HepG2 (cell line): ENCODE measurements around the gene SRRT. TPM values are rescaled to one million over a fixed set of nuclear protein-coding genes. Genes with fewer than 3 reads are reported as not detected.

ENCODE experiments used
- EEA1 ChIP-seq: sonication (generic); formaldehyde crosslinking; IDR thresholded peaks from 2 replicates; pipeline ENCODE4 v1.5.1; 2020; ENCODE audit warnings: mild to moderate bottlenecking, missing genetic modification reagents, borderline replicate concordance
- ETV6 ChIP-seq: sonication (generic); formaldehyde crosslinking; conservative IDR thresholded peaks from 2 replicates; pipeline ENCODE4 v1.4.0; 2020; ENCODE audit warnings: missing genetic modification reagents
- FOXA3 ChIP-seq: IDR thresholded peaks from 2 replicates; pipeline ENCODE4 v1.6.1; 2016; ENCODE audit warnings: missing genetic modification reagents, missing compliant biosample characterization
- FOXP4 ChIP-seq: sonication (generic); formaldehyde crosslinking; IDR thresholded peaks from 2 replicates; pipeline ENCODE4 v1.4.0; 2020; ENCODE audit warnings: missing genetic modification reagents
- MYC ChIP-seq: sonication (generic); formaldehyde crosslinking; IDR thresholded peaks from 2 replicates; pipeline ENCODE4 v1.9.0; 2021; ENCODE audit warnings: missing genetic modification reagents, borderline replicate concordance
- NR2F6 ChIP-seq, 2 experiments: IDR thresholded peaks; 2 replicates each; pipeline ENCODE4 v1.6.1; 2016; ENCODE audit warnings: antibody characterized with exemption in 1 of 2, mild to moderate bottlenecking in 1 of 2
- PHF5A ChIP-seq: IDR thresholded peaks from one replicate; pipeline ENCODE4 v1.6.1; 2018; ENCODE audit warnings: low read depth, missing genetic modification reagents; ENCODE audit not compliant: unreplicated experiment
- PPARG ChIP-seq: conservative IDR thresholded peaks from 2 replicates; pipeline ENCODE4 v1.6.1; 2016; ENCODE audit warnings: missing biosample characterization, missing genetic modification reagents
- PRMT3 ChIP-seq: sonication (generic); formaldehyde crosslinking; IDR thresholded peaks from 2 replicates; pipeline ENCODE4 v1.8.1; 2022; ENCODE audit warnings: low read depth, mild to moderate bottlenecking, moderate library complexity, missing genetic modification reagents, borderline replicate concordance
- RARA ChIP-seq: IDR thresholded peaks from 2 replicates; pipeline ENCODE4 v1.6.1; 2016; ENCODE audit warnings: missing genetic modification reagents, missing compliant biosample characterization
- RFX5 ChIP-seq: IDR thresholded peaks from 2 replicates; pipeline ENCODE4 v1.6.1; 2011; ENCODE audit warnings: low read depth, low read length, improper control_type of control experiment
- RXRB ChIP-seq: IDR thresholded peaks from 2 replicates; pipeline ENCODE4 v1.6.1; 2016; ENCODE audit warnings: borderline replicate concordance, missing genetic modification reagents, missing compliant biosample characterization
- U2AF1 ChIP-seq: fragments of 200-400 bp; formaldehyde crosslinking; optimal IDR thresholded peaks from 2 replicates; pipeline ENCODE3; 2017; ENCODE audit warnings: mild to moderate bottlenecking, low read depth, low read length
- ZBTB3 ChIP-seq: sonication (generic); formaldehyde crosslinking; IDR thresholded peaks from 2 replicates; pipeline ENCODE4 v1.4.0; 2020; ENCODE audit warnings: low read depth, mild to moderate bottlenecking, moderate library complexity, missing genetic modification reagents, borderline replicate concordance
- ZFP82 ChIP-seq: sonication (generic); formaldehyde crosslinking; IDR thresholded peaks from 2 replicates; pipeline ENCODE4 v1.5.1; 2020; ENCODE audit warnings: mild to moderate bottlenecking, missing genetic modification reagents, borderline replicate concordance
- ZNF331 ChIP-seq: sonication (generic); formaldehyde crosslinking; IDR thresholded peaks from 2 replicates; pipeline ENCODE4 v1.4.0; 2020; ENCODE audit warnings: missing genetic modification reagents
- ZNF572 ChIP-seq: sonication (generic); formaldehyde crosslinking; IDR thresholded peaks from 2 replicates; pipeline ENCODE4 v1.5.1; 2020; ENCODE audit warnings: mild to moderate bottlenecking, missing genetic modification reagents
- polyA plus RNA-seq, 8 experiments: library from polyadenylated mRNA; depleted of rRNA in 3 of 8; stranded (reverse) in 7 of 8; unstranded in 1 of 8; fragments of >200 nt; fragmentation: Illumina TruSeq in 4 of 8; extraction: Trizol in 4 of 8; gene quantifications; 2 replicates each; pipeline versions ENCODE4 v1.2.1 to v1.2.3, GENCODE V29; 2011 to 2016; ENCODE audit warnings: low read depth in 4 of 8, missing spikeins in 1 of 8, mixed read lengths in 1 of 8; ENCODE audit not compliant: insufficient read depth in 1 of 8
- total RNA-seq, 5 experiments: library from RNA; depleted of rRNA; stranded (reverse); fragments of >200 nt; fragmentation: Illumina TruSeq; extraction: Trizol; gene quantifications; 2 replicates each; pipeline ENCODE4 v1.2.3, GENCODE V29; 2016; ENCODE audit warnings: low read depth in 1 of 5
- TF ChIP-seq, protein P1 (sequence below): sonication (generic); formaldehyde crosslinking; IDR thresholded peaks from 2 replicates; pipeline ENCODE4 v1.5.0; 2020; ENCODE audit warnings: mild to moderate bottlenecking, missing genetic modification reagents
- TF ChIP-seq, protein P2 (sequence below): sonication (generic); formaldehyde crosslinking; IDR thresholded peaks from 2 replicates; pipeline ENCODE4 v1.4.0; 2020; ENCODE audit warnings: missing genetic modification reagents, borderline replicate concordance

SRRT gene
- total and polyA plus RNA-seq, 2 of the 13 experiments (the other 11 are each of a cell fraction or from before 2014, with no cell fraction given) = 26.2 to 106 TPM

GRCh38 chr7:100840470-100841100 is 34.3 kb upstream of the SRRT start (continued):
- TF ChIP-seq, protein P1, sequence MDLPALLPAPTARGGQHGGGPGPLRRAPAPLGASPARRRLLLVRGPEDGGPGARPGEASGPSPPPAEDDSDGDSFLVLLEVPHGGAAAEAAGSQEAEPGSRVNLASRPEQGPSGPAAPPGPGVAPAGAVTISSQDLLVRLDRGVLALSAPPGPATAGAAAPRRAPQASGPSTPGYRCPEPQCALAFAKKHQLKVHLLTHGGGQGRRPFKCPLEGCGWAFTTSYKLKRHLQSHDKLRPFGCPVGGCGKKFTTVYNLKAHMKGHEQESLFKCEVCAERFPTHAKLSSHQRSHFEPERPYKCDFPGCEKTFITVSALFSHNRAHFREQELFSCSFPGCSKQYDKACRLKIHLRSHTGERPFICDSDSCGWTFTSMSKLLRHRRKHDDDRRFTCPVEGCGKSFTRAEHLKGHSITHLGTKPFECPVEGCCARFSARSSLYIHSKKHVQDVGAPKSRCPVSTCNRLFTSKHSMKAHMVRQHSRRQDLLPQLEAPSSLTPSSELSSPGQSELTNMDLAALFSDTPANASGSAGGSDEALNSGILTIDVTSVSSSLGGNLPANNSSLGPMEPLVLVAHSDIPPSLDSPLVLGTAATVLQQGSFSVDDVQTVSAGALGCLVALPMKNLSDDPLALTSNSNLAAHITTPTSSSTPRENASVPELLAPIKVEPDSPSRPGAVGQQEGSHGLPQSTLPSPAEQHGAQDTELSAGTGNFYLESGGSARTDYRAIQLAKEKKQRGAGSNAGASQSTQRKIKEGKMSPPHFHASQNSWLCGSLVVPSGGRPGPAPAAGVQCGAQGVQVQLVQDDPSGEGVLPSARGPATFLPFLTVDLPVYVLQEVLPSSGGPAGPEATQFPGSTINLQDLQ = no peak
- TF ChIP-seq FOXA3 (peak; percentile 73), MYC (CRISPR knock-in tag) (no peak), FOXP4 (0 out of 2 replicates have a peak, but pooled peaks have one; percentile 32), ZNF331 (CRISPR knock-in tag) (no peak), RXRB (CRISPR knock-in tag) (peak; percentile 39; the same call in 1 of the 2 replicates), PPARG (0 out of 2 replicates have a peak, but pooled peaks have one; percentile 19), RFX5 (no peak), EEA1 (CRISPR knock-in tag) (no peak), NR2F6 (IDR thresholded peaks at IDR 0.05) (no peak), NR2F6 (CRISPR knock-in tag; IDR thresholded peaks at IDR 0.05) (peak; percentile 50), ZFP82 (CRISPR knock-in tag) (no peak), RARA (CRISPR knock-in tag) (peak; percentile 76), ZBTB3 (no peak), ETV6 (no peak), PHF5A (CRISPR knock-in tag) (no peak), U2AF1 (no peak), PRMT3 (CRISPR knock-in tag) (no peak), ZNF572 (CRISPR knock-in tag) (no peak)
- TF ChIP-seq, protein P2, sequence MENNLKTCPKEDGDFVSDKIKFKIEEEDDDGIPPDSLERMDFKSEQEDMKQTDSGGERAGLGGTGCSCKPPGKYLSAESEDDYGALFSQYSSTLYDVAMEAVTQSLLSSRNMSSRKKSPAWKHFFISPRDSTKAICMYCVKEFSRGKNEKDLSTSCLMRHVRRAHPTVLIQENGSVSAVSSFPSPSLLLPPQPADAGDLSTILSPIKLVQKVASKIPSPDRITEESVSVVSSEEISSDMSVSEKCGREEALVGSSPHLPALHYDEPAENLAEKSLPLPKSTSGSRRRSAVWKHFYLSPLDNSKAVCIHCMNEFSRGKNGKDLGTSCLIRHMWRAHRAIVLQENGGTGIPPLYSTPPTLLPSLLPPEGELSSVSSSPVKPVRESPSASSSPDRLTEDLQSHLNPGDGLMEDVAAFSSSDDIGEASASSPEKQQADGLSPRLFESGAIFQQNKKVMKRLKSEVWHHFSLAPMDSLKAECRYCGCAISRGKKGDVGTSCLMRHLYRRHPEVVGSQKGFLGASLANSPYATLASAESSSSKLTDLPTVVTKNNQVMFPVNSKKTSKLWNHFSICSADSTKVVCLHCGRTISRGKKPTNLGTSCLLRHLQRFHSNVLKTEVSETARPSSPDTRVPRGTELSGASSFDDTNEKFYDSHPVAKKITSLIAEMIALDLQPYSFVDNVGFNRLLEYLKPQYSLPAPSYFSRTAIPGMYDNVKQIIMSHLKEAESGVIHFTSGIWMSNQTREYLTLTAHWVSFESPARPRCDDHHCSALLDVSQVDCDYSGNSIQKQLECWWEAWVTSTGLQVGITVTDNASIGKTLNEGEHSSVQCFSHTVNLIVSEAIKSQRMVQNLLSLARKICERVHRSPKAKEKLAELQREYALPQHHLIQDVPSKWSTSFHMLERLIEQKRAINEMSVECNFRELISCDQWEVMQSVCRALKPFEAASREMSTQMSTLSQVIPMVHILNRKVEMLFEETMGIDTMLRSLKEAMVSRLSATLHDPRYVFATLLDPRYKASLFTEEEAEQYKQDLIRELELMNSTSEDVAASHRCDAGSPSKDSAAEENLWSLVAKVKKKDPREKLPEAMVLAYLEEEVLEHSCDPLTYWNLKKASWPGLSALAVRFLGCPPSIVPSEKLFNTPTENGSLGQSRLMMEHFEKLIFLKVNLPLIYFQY (CRISPR knock-in tag) = peak; percentile 57; the same call in 1 of the 2 replicates
